ENCODE data around the gene PRKN.

GRCh38 chr6:161915456-161915964 is 812.1 kb downstream of the PRKN start:
- TF ChIP-seq CTCF (IDR thresholded peaks at IDR 0.05) (no peak), POLR2A (IDR thresholded peaks at IDR 0.05) (no peak)

Data from thyroid gland (tissue), 4 donors.